Measurements from ENCODE around the gene TNIK.

- TF ChIP-seq CTCF (conservative IDR thresholded peaks at IDR 0.05; ENCODE audit: low read depth, low read length): no peak
- TF ChIP-seq EZH2phosphoT487 (IDR thresholded peaks at IDR 0.05; ENCODE audit: borderline replicate concordance, low read length): no peak
Measured at GRCh38 chr3:171437115-171437756, 23.0 kb downstream of the TNIK start.
